A673 (cell line): ENCODE results near the gene SNAP47. TPM values are rescaled to one million over a fixed set of nuclear protein-coding genes. Genes with fewer than 3 reads are reported as not detected.
A peak's percentile ranks its signal among the peaks of the same experiment; 100 is the strongest.
"Not testable (repeated sequence)": the region's sequence is repeated elsewhere in the genome, so short reads cannot be mapped to it uniquely, and the experiment has no call there.

Experiments used
- Bru-seq: library from RNA; stranded (reverse); fragments of 400-500 nt; gene quantifications from one replicate; lab custom pipeline; 2021; lab: Mats Ljungman, UMichigan
- BruChase-seq, 2 experiments: library from RNA; stranded (reverse); fragments of 400-500 nt; gene quantifications; one replicate each; lab custom pipeline; 2021; lab: Mats Ljungman, UMichigan
- BruUV-seq: library from RNA; stranded (reverse); fragments of 400-500 nt; replicated peaks from 2 replicates; lab custom pipeline; 2021; lab: Mats Ljungman, UMichigan
- CTCF ChIA-PET: fragments of 300-600 bp; sonication (Branson Sonifier 250); formaldehyde crosslinking; loops from one replicate; lab custom pipeline; 2022; ENCODE audit warnings: antibody characterized with exemption; lab: Charles Lee
- POLR2A ChIA-PET: fragments of 300-600 bp; sonication (Branson Sonifier 250); formaldehyde crosslinking; loops from one replicate; lab custom pipeline; 2022; ENCODE audit warnings: antibody characterized with exemption; ENCODE audit not compliant: low non-redundant PET; lab: Charles Lee
- DNase-seq: peaks from one replicate; pipeline ENCODE4 v3.0.0-alpha.2; 2015; ENCODE audit warnings: low spot score
- H3K27ac ChIP-seq: fragments of 200-600 bp; sonication (generic); 2 replicates; pipeline ENCODE4 v1.5.1; 2016; ENCODE audit warnings: mixed run types, low read depth, mild to moderate bottlenecking, mixed read lengths, antibody characterized with exemption, low read length; ENCODE audit not compliant: poor library complexity, severe bottlenecking
- H3K27me3 ChIP-seq: fragments of 200-600 bp; sonication (generic); replicated peaks from 2 replicates; pipeline ENCODE4 v1.6.1; 2017; ENCODE audit warnings: mixed run types, low read depth, mild to moderate bottlenecking, mixed read lengths, antibody characterized with exemption, low read length; ENCODE audit not compliant: insufficient read depth, poor library complexity
- H3K36me3 ChIP-seq: fragments of 200-600 bp; sonication (generic); 2 replicates; pipeline ENCODE4 v1.6.1; 2016; ENCODE audit warnings: mixed run types, mild to moderate bottlenecking, mixed read lengths, antibody characterized with exemption, low read length; ENCODE audit not compliant: insufficient read depth, poor library complexity, severe bottlenecking
- H3K4me1 ChIP-seq: fragments of 200-600 bp; sonication (generic); 2 replicates; pipeline ENCODE4 v1.6.1; 2017; ENCODE audit warnings: mixed run types, mild to moderate bottlenecking, mixed read lengths, antibody characterized with exemption, low read length; ENCODE audit not compliant: insufficient read depth, poor library complexity, severe bottlenecking
- H3K4me3 ChIP-seq: fragments of 200-600 bp; sonication (generic); 2 replicates; pipeline ENCODE4 v1.5.1; 2016; ENCODE audit warnings: low read depth, mixed run types, mild to moderate bottlenecking, mixed read lengths, low read length; ENCODE audit not compliant: poor library complexity, severe bottlenecking
- H3K9me3 ChIP-seq: fragments of 200-600 bp; sonication (generic); 2 replicates; pipeline ENCODE4 v1.6.1; 2016; ENCODE audit warnings: mixed run types, low read depth, mild to moderate bottlenecking, mixed read lengths, antibody characterized with exemption, low read length; ENCODE audit not compliant: poor library complexity, severe bottlenecking
- CTCF ChIP-seq: fragments of 300-800, 200-600 bp; sonication (generic); conservative IDR thresholded peaks from 2 replicates; pipeline ENCODE4 v1.5.1; 2017; ENCODE audit warnings: low read depth, mild to moderate bottlenecking, antibody characterized with exemption, low read length, moderate library complexity, mixed read lengths
- EZH2 ChIP-seq: fragments of 200-600 bp; sonication (generic); IDR thresholded peaks from 2 replicates; pipeline ENCODE4 v1.6.1; 2017; ENCODE audit warnings: borderline replicate concordance, low read depth, mild to moderate bottlenecking, mixed read lengths, antibody characterized with exemption, low read length; ENCODE audit not compliant: poor library complexity, severe bottlenecking
- intact Hi-C: fragments of 100-400 bp; cut with micrococcal nuclease; formaldehyde crosslinking; loops from one replicate; pipeline ENCODE4 v1.10.0; 2022; ENCODE audit not compliant: unreplicated experiment
- long read RNA-seq: library from polyadenylated mRNA; stranded (forward); transcript quantifications from one replicate; pipeline ENCODE4 v2.0.0, GENCODE V29; 2022
- total RNA-seq: library from RNA; stranded (reverse); gene quantifications from 2 replicates; pipeline ENCODE4 v1.2.3, GENCODE V29; 2021

Gene SNAP47
- 36.4 and 40.8 TPM in 2 replicates for total RNA-seq
- Bru-seq, nascent RNA, result percentile 59 among the genes with signal in this experiment
- percentile 65 among the genes with signal in this experiment for BruChase-seq, experiment 1, labeled RNA remaining after a 2-hour chase
- percentile 66 among the genes with signal in this experiment for BruChase-seq, experiment 2, labeled RNA remaining after a 6-hour chase
- long read RNA-seq, transcript SNAP47-202 (5 exons, 2,362 nt), result major isoform, 70 of 117 reads
- long read RNA-seq, partial matches to known transcripts, result 7 of 117 reads
- long read RNA-seq, other reads (novel, unspliced or antisense), result 40 of 117 reads

- TF ChIP-seq EZH2, result no peak
- no peak for TF ChIP-seq CTCF
- Histone ChIP-seq H3K9me3 (no peaks in the 10 kb centered on the region), H3K27ac (peak within 1 kb of the TSS; percentile 85), H3K27me3 (no peaks in the 10 kb centered on the region), H3K36me3 (peaks cover 15% of the 10 kb centered on the region), H3K4me3 (peak within 1 kb of the TSS; percentile 94), H3K4me1 (no peaks in the 10 kb centered on the region)
- ChIA-PET CTCF (no interaction called here), POLR2A (interaction anchor here (0.6 kb wide), 1 partner anchor 1134 kb away, joined by 3 read pairs; no protein-coding TSS in a partner anchor)
- peak; percentile 93 for DNase-seq
- BruUV-seq, result no TSS peak
- intact Hi-C loops, result loop anchor here (10.0 kb wide), 1 partner anchor 250 kb away; no protein-coding TSS in a partner anchor
Measured at GRCh38 chr1:227734856-227735538, at the start of gene SNAP47, which contains the start of gene JMJD4. Gene SNAP47 (plus strand): TSS chr1:227735435. CDS start chr1:227747737, 12,302 bp downstream. Gene JMJD4 (minus strand): TSS chr1:227735302. CDS start chr1:227735273, 29 bp downstream.

GRCh38 chr1:227685807-227686206 lies 49.4 kb upstream of the SNAP47 start:
- ChIA-PET POLR2A (no interaction called here), CTCF (no interaction called here)
- DNase-seq, result no peak
- Histone ChIP-seq H3K9me3 (peaks cover 26% of the 10 kb centered on the region), H3K4me1 (no peaks in the 10 kb centered on the region), H3K36me3 (no peaks in the 10 kb centered on the region), H3K4me3 (no peak overlapping the region), H3K27ac (no peak overlapping the region), H3K27me3 (no peaks in the 10 kb centered on the region)
- TF ChIP-seq CTCF, result no peak
- BruUV-seq, result no TSS peak
- intact Hi-C loops, result no loop called here

- no TSS peak for BruUV-seq
- Histone ChIP-seq H3K27me3 (no peaks in the 10 kb centered on the region), H3K9me3 (peaks cover 34% of the 10 kb centered on the region), H3K36me3 (no peaks in the 10 kb centered on the region), H3K27ac (no peak overlapping the region), H3K4me3 (no peak overlapping the region), H3K4me1 (no peaks in the 10 kb centered on the region)
- intact Hi-C loops, result no loop called here
- POLR2A ChIA-PET, result no interaction called here
- TF ChIP-seq CTCF, result no peak
- TF ChIP-seq EZH2, result no peak
- CTCF ChIA-PET, result no interaction called here
- no peak for DNase-seq
Measured at GRCh38 chr1:227697321-227697864, 37.8 kb upstream of the SNAP47 start.

GRCh38 chr1:227701631-227702030 lies 33.6 kb upstream of the SNAP47 start:
- H3K4me3 ChIP-seq, H3K27ac ChIP-seq, DNase-seq, H3K27me3 ChIP-seq, BruUV-seq, POLR2A ChIA-PET, intact Hi-C loops, H3K4me1 ChIP-seq, H3K36me3 ChIP-seq, CTCF ChIA-PET: not testable (repeated sequence)
- H3K9me3 ChIP-seq, result peaks cover 17% of the 10 kb centered on the region
